SK-N-SH (cell line): ENCODE measurements around the gene HNRNPA1. TPM values are rescaled to one million over a fixed set of nuclear protein-coding genes. Genes with fewer than 3 reads are reported as not detected.

ENCODE experiments used
- CTCF ChIA-PET: fragments of 300-600, 350-600 bp; formaldehyde crosslinking; extraction: SDS; loops from one replicate; lab custom pipeline; 2021; lab: Yijun Ruan, JAX
- POLR2A ChIA-PET: fragments of 350-600 bp; sonication (Branson Sonifier 250); formaldehyde crosslinking; extraction: SDS; loops from one replicate; lab custom pipeline; 2020; ENCODE audit warnings: antibody characterized with exemption, inconsistent platforms; lab: Yijun Ruan, JAX
- DNase-seq: peaks from one replicate; pipeline ENCODE4 v3.0.0; 2012
- H2AFZ ChIP-seq: fragments of 200-600 bp; sonication (generic); 2 replicates; pipeline ENCODE4 v1.8.1; 2016; ENCODE audit warnings: antibody characterized with exemption, mild to moderate bottlenecking, low read depth
- H3F3A ChIP-seq: fragments of 200-600 bp; sonication (generic); replicated peaks from 2 replicates; pipeline ENCODE3; 2016; ENCODE audit warnings: antibody characterized with exemption, mild to moderate bottlenecking; ENCODE audit not compliant: insufficient read depth
- H3K27ac ChIP-seq, 2 experiments: fragments of 200-500 bp in 1 of 2; fragments of 200-600 bp in 1 of 2; sonication (Bioruptor generic) in 1 of 2; sonication (generic), shearing (Covaris generic) in 1 of 2; 2 replicates each; pipeline versions ENCODE4 v1.5.1 to v1.6.1; 2014 to 2016; ENCODE audit warnings: low read depth in 2 of 2, inconsistent platforms in 1 of 2, low read length in 1 of 2, mild to moderate bottlenecking in 1 of 2, mixed read lengths in 1 of 2
- H3K27me3 ChIP-seq: fragments of 200-600 bp; sonication (generic), shearing (Covaris generic); 2 replicates; pipeline ENCODE4 v1.6.1; 2016; ENCODE audit warnings: mixed run types; ENCODE audit not compliant: insufficient read depth
- H3K36me3 ChIP-seq, 2 experiments: fragments of 200-500 bp in 1 of 2; fragments of 200-600 bp in 1 of 2; sonication (Bioruptor generic) in 1 of 2; sonication (generic) in 1 of 2; replicated peaks in 1 of 2; 2 replicates each; pipeline versions ENCODE3 to v1.5.1; 2014 to 2016; ENCODE audit warnings: low read length in 1 of 2, mild to moderate bottlenecking in 1 of 2; ENCODE audit not compliant: insufficient read depth in 2 of 2, control insufficient read depth in 1 of 2
- H3K4me1 ChIP-seq, 2 experiments: fragments of 200-500 bp in 1 of 2; fragments of 200-600 bp in 1 of 2; sonication (Bioruptor generic) in 1 of 2; sonication (generic), shearing (Covaris generic) in 1 of 2; 2 replicates each; pipeline versions ENCODE4 v1.5.1 to v1.6.1; 2014 to 2016; ENCODE audit warnings: low read depth in 1 of 2, low read length in 1 of 2, mixed run types in 1 of 2; ENCODE audit not compliant: insufficient read depth in 2 of 2, control insufficient read depth in 1 of 2
- H3K4me2 ChIP-seq: fragments of 200-600 bp; sonication (generic), shearing (Covaris generic); 2 replicates; pipeline ENCODE4 v1.6.1; 2017; ENCODE audit warnings: mixed run types
- H3K4me3 ChIP-seq, 2 experiments: fragments of 200-500 bp in 1 of 2; fragments of 200-600 bp in 1 of 2; sonication (Bioruptor generic) in 1 of 2; sonication (generic), shearing (Covaris generic) in 1 of 2; 2 replicates each; pipeline versions ENCODE4 v1.5.1 to v1.8.1; 2014 to 2016; ENCODE audit warnings: low read depth in 2 of 2, inconsistent platforms in 1 of 2, low read length in 1 of 2, mild to moderate bottlenecking in 1 of 2, mixed read lengths in 1 of 2, moderate library complexity in 1 of 2
- H3K79me2 ChIP-seq: fragments of 200-600 bp; sonication (generic); 2 replicates; pipeline ENCODE4 v1.8.1; 2017; ENCODE audit warnings: mild to moderate bottlenecking; ENCODE audit not compliant: insufficient read depth
- H3K9ac ChIP-seq: fragments of 200-600 bp; sonication (generic); 2 replicates; pipeline ENCODE4 v1.6.1; 2017; ENCODE audit warnings: mixed run types
- H3K9me2 ChIP-seq: fragments of 200-600 bp; sonication (generic); 2 replicates; pipeline ENCODE4 v1.6.1; 2017; ENCODE audit warnings: mixed run types
- H3K9me3 ChIP-seq: fragments of 200-600 bp; sonication (generic); 2 replicates; pipeline ENCODE4 v1.6.1; 2017; ENCODE audit warnings: mixed run types, mild to moderate bottlenecking, moderate library complexity
- H4K20me1 ChIP-seq: fragments of 200-600 bp; sonication (generic); 2 replicates; pipeline ENCODE4 v1.6.1; 2017; ENCODE audit warnings: mild to moderate bottlenecking, mixed run types; ENCODE audit not compliant: insufficient read depth
- ELF1 ChIP-seq: IDR thresholded peaks from 2 replicates; pipeline ENCODE4 v1.4.0; 2012
- EP300 ChIP-seq, 2 experiments: IDR thresholded peaks; 2 replicates each; pipeline versions ENCODE4 v1.4.0 to v1.6.1; 2012; ENCODE audit warnings: borderline replicate concordance in 1 of 2, low read depth in 1 of 2, low read length in 1 of 2
- EZH2phosphoT487 ChIP-seq: fragments of 200-600 bp; sonication (generic); IDR thresholded peaks from 2 replicates; pipeline ENCODE4 v1.6.1; 2017; ENCODE audit warnings: low read depth, mixed run types, mild to moderate bottlenecking, antibody characterized with exemption, moderate library complexity, borderline replicate concordance
- FOSL2 ChIP-seq: IDR thresholded peaks from 2 replicates; pipeline ENCODE4 v1.4.0; 2012; ENCODE audit warnings: low read depth, mild to moderate bottlenecking, moderate library complexity, borderline replicate concordance
- FOXJ3 ChIP-seq: sonication (generic); formaldehyde crosslinking; IDR thresholded peaks from 2 replicates; pipeline ENCODE4 v1.5.1; 2020; ENCODE audit warnings: mild to moderate bottlenecking, missing genetic modification reagents
- FOXM1 ChIP-seq: IDR thresholded peaks from 2 replicates; pipeline ENCODE4 v1.4.0; 2012; ENCODE audit warnings: low read depth, mild to moderate bottlenecking
- GABPA ChIP-seq: IDR thresholded peaks from 2 replicates; pipeline ENCODE4 v1.4.0; 2012; ENCODE audit warnings: low read depth, mild to moderate bottlenecking
- GATA2 ChIP-seq: sonication (generic); formaldehyde crosslinking; IDR thresholded peaks from 2 replicates; pipeline ENCODE4 v1.5.0; 2020; ENCODE audit warnings: mild to moderate bottlenecking, missing genetic modification reagents
- IRF3 ChIP-seq: fragments of 150-350 bp; IDR thresholded peaks from 2 replicates; pipeline ENCODE4 v1.6.1; 2016; ENCODE audit warnings: mild to moderate bottlenecking, low read depth, low read length
- JUND ChIP-seq: IDR thresholded peaks from 2 replicates; pipeline ENCODE4 v1.4.0; 2012
- MAX ChIP-seq: IDR thresholded peaks from 2 replicates; pipeline ENCODE4 v1.4.0; 2012; ENCODE audit warnings: low read depth
- MEF2A ChIP-seq: IDR thresholded peaks from 2 replicates; pipeline ENCODE4 v1.4.0; 2012; ENCODE audit warnings: low read depth, borderline replicate concordance
- MXI1 ChIP-seq: IDR thresholded peaks from 2 replicates; pipeline ENCODE4 v1.6.1; 2012; ENCODE audit warnings: mild to moderate bottlenecking, low read depth, low read length, improper control_type of control experiment
- NRF1 ChIP-seq: IDR thresholded peaks from 2 replicates; pipeline ENCODE4 v1.6.1; 2012; ENCODE audit warnings: low read depth, mild to moderate bottlenecking, low read length
- PBX3 ChIP-seq: IDR thresholded peaks from 2 replicates; pipeline ENCODE4; 2012
- POLR2AphosphoS5 ChIP-seq: IDR thresholded peaks from 2 replicates; pipeline ENCODE4 v1.6.1; 2012; ENCODE audit warnings: low read depth, low read length
- RAD21 ChIP-seq: IDR thresholded peaks from 2 replicates; pipeline ENCODE4 v1.6.1; 2012; ENCODE audit warnings: mild to moderate bottlenecking, low read length
- RCOR1 ChIP-seq: fragments of 150-350 bp; IDR thresholded peaks from 2 replicates; pipeline ENCODE4 v1.6.1; 2017; ENCODE audit warnings: antibody characterized with exemption, low read length
- RFX5 ChIP-seq: IDR thresholded peaks from 2 replicates; pipeline ENCODE4 v1.6.1; 2012; ENCODE audit warnings: mild to moderate bottlenecking, improper control_type of control experiment, low read length
- SIN3A ChIP-seq: IDR thresholded peaks from 2 replicates; pipeline ENCODE4 v1.6.1; 2012; ENCODE audit warnings: low read depth, mild to moderate bottlenecking, low read length, moderate library complexity, borderline replicate concordance
- SMC3 ChIP-seq: IDR thresholded peaks from 2 replicates; pipeline ENCODE4 v1.6.1; 2012; ENCODE audit warnings: low read depth, low read length, improper control_type of control experiment
- TAF1 ChIP-seq: IDR thresholded peaks from 2 replicates; pipeline ENCODE4 v1.6.1; 2012; ENCODE audit warnings: low read depth, mild to moderate bottlenecking, low read length, moderate library complexity, borderline replicate concordance
- TCF12 ChIP-seq: IDR thresholded peaks from 2 replicates; pipeline ENCODE4 v1.4.0; 2012
- TEAD4 ChIP-seq: IDR thresholded peaks from 2 replicates; pipeline ENCODE4 v1.4.0; 2012; ENCODE audit warnings: mild to moderate bottlenecking, borderline replicate concordance; ENCODE audit not compliant: insufficient read depth
- USF2 ChIP-seq: fragments of 150-350 bp; IDR thresholded peaks from 2 replicates; pipeline ENCODE4 v1.6.1; 2017; ENCODE audit warnings: antibody characterized with exemption, low read length, low read depth, borderline replicate concordance
- YY1 ChIP-seq: IDR thresholded peaks from 2 replicates; pipeline ENCODE4 v1.4.0; 2012; ENCODE audit warnings: low read depth, mild to moderate bottlenecking
- ZBTB33 ChIP-seq: IDR thresholded peaks from 2 replicates; pipeline ENCODE4 v1.4.0; 2012; ENCODE audit warnings: low read depth, borderline replicate concordance
- WGBS: methylation state at CpG from one replicate; pipeline ENCODE4 v1.1.6; 2017; ENCODE audit warnings: low lambda C conversion rate; 5-methylcytosine and 5-hydroxymethylcytosine counted together
- polyA plus RNA-seq, 3 experiments: library from polyadenylated mRNA; depleted of rRNA; stranded (reverse); fragments of >200 nt; gene quantifications; 2 replicates each; pipeline ENCODE4 v1.2.3, GENCODE V29; 2012

Gene HNRNPA1
- polyA plus RNA-seq, 1 of the 3 experiments (the other 2 are of a cell fraction) = 773 TPM

GRCh38 chr12:54279632-54280467 lies 676 bp upstream of the HNRNPA1 start, which contains the start of gene CBX5:
TSS of gene CBX5 (minus strand) at chr12:54280122. CDS start at chr12:54257650, 22,472 bp downstream.
- H3K4me1 ChIP-seq = peaks cover 15 to 26% of the 10 kb centered on the region in 2 experiments; a peak in 3 of 4 replicates
- peak within 1 kb of the TSS; percentile 98 for H3K9ac ChIP-seq
- peaks cover 49% of the 10 kb centered on the region for H3F3A ChIP-seq
- no peaks in the 10 kb centered on the region for H3K9me3 ChIP-seq
- peak within 1 kb of the TSS; percentile 98 for H3K4me2 ChIP-seq
- under 1% methylated on average over 41 of the region's 49 CpGs for WGBS
- peak within 1 kb of the TSS; percentile 52; the same call in 1 of the 2 replicates for H2AFZ ChIP-seq
- peak within 1 kb of the TSS; percentile 93 to 99 for H3K27ac ChIP-seq
- H3K36me3 ChIP-seq = peaks cover 34 to 35% of the 10 kb centered on the region in 2 experiments
- ChIA-PET CTCF (interaction anchor here (0.7 to 2.9 kb wide), 13 partner anchors 15 to 242 kb away, joined by 3 to 13 read pairs (median 4); no protein-coding TSS in a partner anchor), POLR2A (interaction anchor here (0.7 to 3.5 kb wide), 27 partner anchors 8 to 262 kb away, joined by 3 to 36 read pairs (median 4); partner anchors contain the start of genes COPZ1, HOXC4 and HOXC5)
- peak within 1 kb of the TSS; percentile 80 to 88 for H3K4me3 ChIP-seq
- peak; percentile 92 for DNase-seq
- peaks cover 38% of the 10 kb centered on the region for H4K20me1 ChIP-seq
- H3K27me3 ChIP-seq = no peaks in the 10 kb centered on the region
- peaks cover 87% of the 10 kb centered on the region for H3K79me2 ChIP-seq
- no peaks in the 10 kb centered on the region for H3K9me2 ChIP-seq
- TF ChIP-seq RAD21 (peak; percentile 28; the same call in 1 of the 2 replicates), TAF1 (peak; percentile 92), FOXJ3 (CRISPR knock-in tag) (no peak), NRF1 (peak; percentile 100), ELF1 (no peak), GATA2 (CRISPR knock-in tag) (no peak), TCF12 (no peak), YY1 (peak; percentile 90), SIN3A (peak; percentile 61; the same call in 1 of the 2 replicates), JUND (no peak), MXI1 (peak; percentile 94), TEAD4 (no peak), EP300 (IDR thresholded peaks at IDR 0.05; ENCODE audit: borderline replicate concordance in 1 of 2, low read depth in 1 of 2, low read length in 1 of 2) (peak in 1 of 2 experiments; percentile 4; a peak in 1 of 4 replicates), SMC3 (no peak), FOXM1 (no peak), USF2 (no peak), PBX3 (peak; percentile 100), POLR2AphosphoS5 (peak; percentile 95), MEF2A (no peak), RCOR1 (0 out of 2 replicates have a peak, but pooled peaks have one; percentile 35), ZBTB33 (no peak), MAX (peak; percentile 93), FOSL2 (no peak), GABPA (no peak; the same call in 1 of the 2 replicates), IRF3 (peak; percentile 87), EZH2phosphoT487 (no peak), RFX5 (no peak)
